MM.1S (cell line): ENCODE results near the gene ADCK1.

Experiments used
- DNase-seq: peaks from one replicate; pipeline ENCODE4 v3.0.0-alpha.2; 2015
- H2AFZ ChIP-seq: fragments of 300-600 bp; sonication (generic); 2 replicates; pipeline ENCODE4 v1.6.0; 2016; ENCODE audit warnings: antibody characterized with exemption, low read length
- H3F3A ChIP-seq: fragments of 300-600 bp; sonication (generic); 2 replicates; pipeline ENCODE4 v1.6.1; 2016; ENCODE audit warnings: mild to moderate bottlenecking, antibody characterized with exemption, low read length, moderate library complexity, mixed read lengths; ENCODE audit not compliant: insufficient read depth
- H3K27ac ChIP-seq: fragments of 300-600 bp; sonication (generic); 2 replicates; pipeline ENCODE4 v1.5.1; 2016; ENCODE audit warnings: mild to moderate bottlenecking, low read length
- H3K27me3 ChIP-seq: fragments of 300-600 bp; sonication (generic); replicated peaks from 2 replicates; pipeline ENCODE4 v1.6.0; 2016; ENCODE audit warnings: low read length; ENCODE audit not compliant: insufficient read depth
- H3K36me3 ChIP-seq: fragments of 300-600 bp; sonication (generic); replicated peaks from 2 replicates; pipeline ENCODE4 v1.6.1; 2016; ENCODE audit warnings: mild to moderate bottlenecking, low read length, mixed read lengths; ENCODE audit not compliant: insufficient read depth
- H3K4me1 ChIP-seq: fragments of 300-600 bp; sonication (generic); 2 replicates; pipeline ENCODE4 v1.6.1; 2016; ENCODE audit warnings: low read length, mixed read lengths
- H3K4me2 ChIP-seq: fragments of 300-600 bp; sonication (generic); 2 replicates; pipeline ENCODE4 v1.6.0; 2016; ENCODE audit warnings: low read depth, low read length
- H3K4me3 ChIP-seq: fragments of 300-600 bp; sonication (generic); 2 replicates; pipeline ENCODE4 v1.5.1; 2016; ENCODE audit warnings: low read length, mixed read lengths
- H3K79me2 ChIP-seq: fragments of 300-600 bp; sonication (generic); 2 replicates; pipeline ENCODE4 v1.6.1; 2016; ENCODE audit warnings: mixed run types, low read length, mixed read lengths
- H3K9ac ChIP-seq: fragments of 300-600 bp; sonication (generic); 2 replicates; pipeline ENCODE4 v1.6.1; 2016; ENCODE audit warnings: low read length, mixed read lengths
- H3K9me2 ChIP-seq: fragments of 300-600 bp; sonication (generic); replicated peaks from 2 replicates; pipeline ENCODE4 v1.6.1; 2016; ENCODE audit warnings: mild to moderate bottlenecking, low read length, mixed read lengths; ENCODE audit not compliant: insufficient read depth
- H3K9me3 ChIP-seq: fragments of 300-600 bp; sonication (generic); replicated peaks from 2 replicates; pipeline ENCODE4 v1.6.1; 2016; ENCODE audit warnings: mild to moderate bottlenecking, low read length, mixed read lengths; ENCODE audit not compliant: insufficient read depth
- H4K20me1 ChIP-seq: fragments of 300-600 bp; sonication (generic); 2 replicates; pipeline ENCODE4 v1.6.1; 2016; ENCODE audit warnings: mild to moderate bottlenecking, low read length, moderate library complexity, mixed read lengths; ENCODE audit not compliant: insufficient read depth
- EZH2 ChIP-seq: fragments of 300-600 bp; sonication (generic); optimal IDR thresholded peaks from 2 replicates; pipeline ENCODE3; 2017; ENCODE audit warnings: low read depth, mild to moderate bottlenecking, antibody characterized with exemption, low read length, mixed read lengths
- EZH2phosphoT487 ChIP-seq: fragments of 300-600 bp; sonication (generic); IDR thresholded peaks from 2 replicates; pipeline ENCODE4 v1.6.1; 2018; ENCODE audit warnings: antibody characterized with exemption, low read length
- TF ChIP-seq, protein P1 (sequence below): fragments of 300-600 bp; sonication (generic); IDR thresholded peaks from 2 replicates; pipeline ENCODE4 v1.5.1; 2016; ENCODE audit warnings: antibody characterized with exemption, low read length, mixed read lengths

Gene ADCK1

DNA sequence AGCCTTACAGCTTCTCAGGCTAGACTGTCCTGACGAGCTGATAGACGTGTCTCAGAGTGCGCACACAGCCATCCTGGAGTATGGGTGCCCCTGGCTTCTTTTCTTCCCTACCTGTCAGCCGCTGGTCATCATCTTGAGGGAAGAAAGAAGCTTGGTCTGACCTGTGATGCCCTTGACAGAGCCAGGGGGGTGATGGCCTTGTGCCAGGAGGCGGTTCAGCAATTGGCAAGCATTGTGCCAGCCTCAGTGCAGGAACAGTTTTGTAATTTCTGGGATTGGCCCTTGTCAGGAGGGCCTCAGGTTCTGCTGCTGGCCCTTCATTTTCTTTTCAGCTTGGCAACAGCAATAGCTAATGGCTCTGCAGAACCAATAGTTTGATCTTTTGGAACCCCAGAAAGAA is 80.1 kb downstream of the ADCK1 start:
- no peak for TF ChIP-seq EZH2
- TF ChIP-seq EZH2phosphoT487: no peak
- TF ChIP-seq, protein P1, sequence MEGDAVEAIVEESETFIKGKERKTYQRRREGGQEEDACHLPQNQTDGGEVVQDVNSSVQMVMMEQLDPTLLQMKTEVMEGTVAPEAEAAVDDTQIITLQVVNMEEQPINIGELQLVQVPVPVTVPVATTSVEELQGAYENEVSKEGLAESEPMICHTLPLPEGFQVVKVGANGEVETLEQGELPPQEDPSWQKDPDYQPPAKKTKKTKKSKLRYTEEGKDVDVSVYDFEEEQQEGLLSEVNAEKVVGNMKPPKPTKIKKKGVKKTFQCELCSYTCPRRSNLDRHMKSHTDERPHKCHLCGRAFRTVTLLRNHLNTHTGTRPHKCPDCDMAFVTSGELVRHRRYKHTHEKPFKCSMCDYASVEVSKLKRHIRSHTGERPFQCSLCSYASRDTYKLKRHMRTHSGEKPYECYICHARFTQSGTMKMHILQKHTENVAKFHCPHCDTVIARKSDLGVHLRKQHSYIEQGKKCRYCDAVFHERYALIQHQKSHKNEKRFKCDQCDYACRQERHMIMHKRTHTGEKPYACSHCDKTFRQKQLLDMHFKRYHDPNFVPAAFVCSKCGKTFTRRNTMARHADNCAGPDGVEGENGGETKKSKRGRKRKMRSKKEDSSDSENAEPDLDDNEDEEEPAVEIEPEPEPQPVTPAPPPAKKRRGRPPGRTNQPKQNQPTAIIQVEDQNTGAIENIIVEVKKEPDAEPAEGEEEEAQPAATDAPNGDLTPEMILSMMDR: no peak
- Histone ChIP-seq H3K9me2 (no peaks in the 10 kb centered on the region), H3K4me1 (no peaks in the 10 kb centered on the region), H3K36me3 (no peaks in the 10 kb centered on the region), H2AFZ (no peak overlapping the region), H3K4me2 (no peak overlapping the region), H3K79me2 (no peaks in the 10 kb centered on the region), H3K9ac (no peak overlapping the region), H3K9me3 (no peaks in the 10 kb centered on the region), H3F3A (no peaks in the 10 kb centered on the region), H3K27ac (no peak overlapping the region), H4K20me1 (no peaks in the 10 kb centered on the region), H3K27me3 (no peaks in the 10 kb centered on the region), H3K4me3 (no peak overlapping the region)
- DNase-seq: no peak

DNA sequence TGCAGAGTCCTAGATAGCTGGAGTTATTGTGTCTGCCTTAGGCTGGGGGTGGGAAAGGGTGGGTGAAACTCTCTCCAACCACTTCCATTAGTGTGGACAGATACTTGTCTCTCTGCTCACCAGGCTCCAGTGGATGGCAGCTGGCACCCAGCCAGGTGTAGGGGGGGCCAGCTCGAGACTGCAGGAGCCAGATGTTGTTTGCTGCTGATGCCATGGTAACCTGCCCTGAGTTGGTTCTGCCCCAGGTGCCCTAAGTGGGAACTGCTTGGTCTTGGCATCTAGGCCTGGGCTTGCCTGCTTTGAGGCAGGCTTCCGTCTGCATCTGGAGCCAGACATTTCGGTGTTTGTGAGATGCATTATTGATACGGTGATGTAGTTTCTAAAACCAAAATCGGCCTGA is 82.2 kb downstream of the ADCK1 start:
- Histone ChIP-seq H3K9me3 (no peaks in the 10 kb centered on the region), H3K27me3 (no peaks in the 10 kb centered on the region), H3K36me3 (no peaks in the 10 kb centered on the region), H3K27ac (no peak overlapping the region), H3K79me2 (no peaks in the 10 kb centered on the region), H3K9ac (no peak overlapping the region), H3K4me2 (no peak overlapping the region), H4K20me1 (no peaks in the 10 kb centered on the region), H3K9me2 (no peaks in the 10 kb centered on the region), H3K4me3 (no peak overlapping the region), H2AFZ (no peak overlapping the region), H3K4me1 (no peaks in the 10 kb centered on the region), H3F3A (no peaks in the 10 kb centered on the region)
- DNase-seq: no peak
- TF ChIP-seq, protein P1: no peak
- TF ChIP-seq EZH2 (no peak), EZH2phosphoT487 (no peak)

DNA sequence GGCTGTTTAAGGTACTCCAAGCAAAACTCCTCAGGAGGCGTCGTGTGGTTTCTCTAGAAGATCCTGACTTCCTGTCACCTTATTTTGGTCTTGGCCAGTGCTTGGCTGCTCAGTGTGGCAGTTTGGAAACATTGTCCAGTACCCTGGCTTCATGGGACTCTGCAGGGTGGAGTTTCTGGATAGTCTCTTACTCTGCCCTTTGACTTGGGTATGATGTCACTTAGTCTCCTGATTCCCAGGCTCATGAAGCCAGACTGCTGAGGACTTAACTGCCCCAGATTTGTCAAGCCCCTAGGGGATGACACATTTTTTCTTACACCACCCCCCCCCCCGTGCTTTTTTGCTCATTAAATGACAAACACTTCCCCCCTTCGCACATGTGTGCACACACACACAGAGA is 82.7 kb downstream of the ADCK1 start:
- H3K27ac ChIP-seq: no peak overlapping the region
- H3K79me2 ChIP-seq: no peaks in the 10 kb centered on the region
- no peak overlapping the region for H3K4me3 ChIP-seq
- no peak overlapping the region for H3K9ac ChIP-seq
- no peaks in the 10 kb centered on the region for H3K9me3 ChIP-seq
- H3K4me2 ChIP-seq: no peak overlapping the region
- TF ChIP-seq, protein P1: no peak
- no peak for TF ChIP-seq EZH2phosphoT487
- no peak for TF ChIP-seq EZH2
- no peaks in the 10 kb centered on the region for H3K4me1 ChIP-seq
- no peaks in the 10 kb centered on the region for H4K20me1 ChIP-seq
- H3F3A ChIP-seq: no peaks in the 10 kb centered on the region
- H3K9me2 ChIP-seq: no peaks in the 10 kb centered on the region
- H3K27me3 ChIP-seq: no peaks in the 10 kb centered on the region
- no peak overlapping the region for H2AFZ ChIP-seq
- no peaks in the 10 kb centered on the region for H3K36me3 ChIP-seq
- no peak for DNase-seq
